GM23248 (cell line): ENCODE data around the gene TXNL4A.

Source experiments
- EZH2 ChIP-seq: fragments of 200-600 bp; sonication (generic); IDR thresholded peaks from 2 replicates; pipeline ENCODE4 v1.6.1; 2018; ENCODE audit warnings: antibody characterized with exemption, mild to moderate bottlenecking; ENCODE audit not compliant: insufficient read depth, poor library complexity, severe bottlenecking
- EZH2phosphoT487 ChIP-seq: fragments of 200-600 bp; sonication (generic); IDR thresholded peaks from 2 replicates; pipeline ENCODE4 v1.6.1; 2018; ENCODE audit warnings: antibody characterized with exemption, moderate library complexity, mild to moderate bottlenecking, low read depth; ENCODE audit not compliant: insufficient read depth

GRCh38 chr18:79982736-79983135 lies 5.6 kb downstream of the TXNL4A start:
- no peak for TF ChIP-seq EZH2phosphoT487
- no peak for TF ChIP-seq EZH2
